Liver (tissue), 9 donors: ENCODE measurements around the gene SLC28A2. TPM values are rescaled to one million over a fixed set of nuclear protein-coding genes. Genes with fewer than 3 reads are reported as not detected.
"Not testable (repeated sequence)": the region's sequence is repeated elsewhere in the genome, so short reads cannot be mapped to it uniquely, and the experiment has no call there.

Source experiments
- DNase-seq: peaks from one replicate; pipeline ENCODE4 v3.0.0-alpha.2; 2017; ENCODE audit warnings: low spot score
- H3K27ac ChIP-seq, 2 donors: one replicate each; pipeline ENCODE4 v1.7.0; 2013; ENCODE audit warnings: inconsistent platforms in 2 of 2, low read length in 2 of 2, control low read depth in 1 of 2, low read depth in 1 of 2, mild to moderate bottlenecking in 1 of 2
- H3K27me3 ChIP-seq, 4 donors: one replicate each; pipeline versions ENCODE4 v1.6.1 to v1.7.0; 2013; ENCODE audit warnings: low read length in 3 of 4, inconsistent platforms in 1 of 4, mild to moderate bottlenecking in 1 of 4, moderate library complexity in 1 of 4; ENCODE audit not compliant: control insufficient read depth in 4 of 4, insufficient read depth in 4 of 4
- H3K36me3 ChIP-seq, 4 donors: one replicate each; pipeline versions ENCODE4 v1.6.1 to v1.7.0; 2013; ENCODE audit warnings: low read length in 3 of 4, mild to moderate bottlenecking in 3 of 4, low read depth in 1 of 4, moderate library complexity in 1 of 4; ENCODE audit not compliant: control insufficient read depth in 4 of 4, insufficient read depth in 3 of 4
- H3K4me1 ChIP-seq, 4 donors: one replicate each; pipeline versions ENCODE4 v1.6.1 to v1.7.0; 2013; ENCODE audit warnings: low read length in 3 of 4, mild to moderate bottlenecking in 3 of 4, moderate library complexity in 1 of 4; ENCODE audit not compliant: control insufficient read depth in 4 of 4, insufficient read depth in 4 of 4
- H3K4me3 ChIP-seq, 3 donors: one replicate each; pipeline versions ENCODE4 v1.6.1 to v1.7.0; 2013; ENCODE audit warnings: low read length in 3 of 3, control low read depth in 1 of 3, low read depth in 1 of 3, mild to moderate bottlenecking in 1 of 3
- H3K9ac ChIP-seq, 2 donors: one replicate each; pipeline ENCODE4 v1.7.0; 2013; ENCODE audit warnings: low read length in 2 of 2, mild to moderate bottlenecking in 2 of 2, moderate library complexity in 2 of 2, control low read depth in 1 of 2, low read depth in 1 of 2
- H3K9me3 ChIP-seq, 4 donors: one replicate each; pipeline versions ENCODE4 v1.6.1 to v1.7.0; 2013; ENCODE audit warnings: low read length in 3 of 4; ENCODE audit not compliant: control insufficient read depth in 4 of 4
- ATF3 ChIP-seq: IDR thresholded peaks from 2 replicates; pipeline ENCODE4 v1.6.1; 2016; ENCODE audit warnings: antibody characterized with exemption
- CTCF ChIP-seq: fragments of 150-350 bp; IDR thresholded peaks from 2 replicates; pipeline ENCODE4 v1.5.1; 2017; ENCODE audit warnings: improper control_type of control experiment, low read depth, low read length; ENCODE audit not compliant: missing input control
- EGR1 ChIP-seq, 2 donors: IDR thresholded peaks; 2 replicates each; pipeline ENCODE4 v1.6.1; 2016 to 2018; ENCODE audit warnings: antibody characterized with exemption in 2 of 2, low read depth in 2 of 2
- FOXA1 ChIP-seq: IDR thresholded peaks from 2 replicates; pipeline ENCODE4 v1.6.1; 2016; ENCODE audit warnings: antibody characterized with exemption
- FOXA2 ChIP-seq: IDR thresholded peaks from 2 replicates; pipeline ENCODE4 v1.6.1; 2016; ENCODE audit warnings: antibody characterized with exemption
- GABPA ChIP-seq, 2 donors: IDR thresholded peaks in 1 of 2; conservative IDR thresholded peaks in 1 of 2; 2 replicates each; pipeline ENCODE4 v1.6.1; 2016; ENCODE audit warnings: antibody characterized with exemption in 2 of 2, mild to moderate bottlenecking in 1 of 2, moderate library complexity in 1 of 2
- HNF4A ChIP-seq, 2 donors: conservative IDR thresholded peaks; 2 replicates each; pipeline ENCODE4 v1.6.1; 2016; ENCODE audit warnings: antibody characterized with exemption in 2 of 2, mild to moderate bottlenecking in 2 of 2
- HNF4G ChIP-seq: IDR thresholded peaks from 2 replicates; pipeline ENCODE4 v1.6.1; 2016; ENCODE audit warnings: antibody characterized with exemption
- JUND ChIP-seq, 2 donors: IDR thresholded peaks; 2 replicates each; pipeline ENCODE4 v1.6.1; 2016; ENCODE audit warnings: antibody characterized with exemption in 2 of 2
- MAX ChIP-seq: IDR thresholded peaks from 2 replicates; pipeline ENCODE4 v1.6.1; 2016; ENCODE audit warnings: antibody characterized with exemption
- NR2F2 ChIP-seq: IDR thresholded peaks from 2 replicates; pipeline ENCODE4 v1.6.1; 2016; ENCODE audit warnings: antibody characterized with exemption
- RAD21 ChIP-seq, 2 donors: IDR thresholded peaks; 2 replicates each; pipeline ENCODE4 v1.6.1; 2016; ENCODE audit warnings: antibody characterized with exemption in 2 of 2, mild to moderate bottlenecking in 2 of 2
- RXRA ChIP-seq, 2 donors: IDR thresholded peaks; 2 replicates each; pipeline ENCODE4 v1.6.1; 2017 to 2018; ENCODE audit warnings: antibody characterized with exemption in 2 of 2, mild to moderate bottlenecking in 1 of 2
- SP1 ChIP-seq: IDR thresholded peaks from 2 replicates; pipeline ENCODE4 v1.6.1; 2018; ENCODE audit warnings: antibody characterized with exemption, mild to moderate bottlenecking
- TAF1 ChIP-seq: conservative IDR thresholded peaks from 2 replicates; pipeline ENCODE4 v1.6.1; 2016; ENCODE audit warnings: antibody characterized with exemption, mild to moderate bottlenecking
- ZBTB33 ChIP-seq: IDR thresholded peaks from 2 replicates; pipeline ENCODE4 v1.6.1; 2016; ENCODE audit warnings: antibody characterized with exemption
- WGBS: extraction: QIAGEN DNeasy Blood & Tissue Kit; methylation state at CpG from one replicate; pipeline ENCODE4 v1.1.7; 2013; 5-methylcytosine and 5-hydroxymethylcytosine counted together
- polyA plus RNA-seq, 2 donors: library from polyadenylated mRNA; stranded (reverse) in 1 of 2; unstranded in 1 of 2; fragments of 200-250 nt in 1 of 2; fragments of >200 nt in 1 of 2; fragmentation: Nextera tagmentation in 1 of 2; extraction: Ambion mirVana in 1 of 2; gene quantifications; one replicate each; pipeline versions ENCODE4 v1.2.1 to v1.2.3, GENCODE V29; 2013 to 2015
- total RNA-seq, 2 donors: library from RNA; depleted of rRNA; stranded (reverse); fragments of >200 nt; gene quantifications; one replicate each; pipeline ENCODE4 v1.2.3, GENCODE V29; 2014
- donor health status: healthy.
- donor health status: healthy.
- donor health status: healthy.
- donor health status: healthy.
- donor health status: healthy.

Gene SLC28A2
- total and polyA plus RNA-seq, 4 donors: under 0.01 to 0.19 (median 0.02) TPM; not detected in 1

GRCh38 chr15:45234562-45235235 lies 17.3 kb upstream of the SLC28A2 start (continued):
- TF ChIP-seq CTCF (no peak), RAD21 (IDR thresholded peaks at IDR 0.05) (no peak), SP1 (no peak), EGR1 (IDR thresholded peaks at IDR 0.05; ENCODE audit: low read depth in 2 of 2) (no peak), FOXA1 (no peak)

- not testable (repeated sequence) for H3K36me3 ChIP-seq, H3K9ac ChIP-seq, DNase-seq, H3K27ac ChIP-seq, H3K4me3 ChIP-seq, H3K4me1 ChIP-seq, H3K27me3 ChIP-seq
- peaks cover 4 to 18% (median 6%) of the 10 kb centered on the region in 4 donors for H3K9me3 ChIP-seq
- WGBS: 68% methylated on average over 6 of the region's 6 CpGs
Measured at GRCh38 chr15:45236806-45237205, 15.2 kb upstream of the SLC28A2 start.

- Histone ChIP-seq H3K4me3 (no peak overlapping the region), H3K27ac (no peak overlapping the region), H3K4me1 (no peaks in the 10 kb centered on the region), H3K27me3 (no peaks in the 10 kb centered on the region), H3K36me3 (no peaks in the 10 kb centered on the region), H3K9ac (no peak overlapping the region), H3K9me3 (peaks cover 10 to 41% (median 14%) of the 10 kb centered on the region in 4 donors)
- TF ChIP-seq HNF4A (conservative IDR thresholded peaks at IDR 0.05) (no peak), ATF3 (no peak), MAX (no peak), RXRA (IDR thresholded peaks at IDR 0.05) (no peak), FOXA2 (no peak)
- DNase-seq: no peak
- 69% methylated on average over 9 of the region's 9 CpGs for WGBS
Measured at GRCh38 chr15:45242289-45242688, 9.7 kb upstream of the SLC28A2 start.

GRCh38 chr15:45249125-45249780 lies 2.8 kb upstream of the SLC28A2 start:
- Histone ChIP-seq H3K4me1 (no peaks in the 10 kb centered on the region), H3K9ac (no peak overlapping the region), H3K4me3 (no peak overlapping the region), H3K36me3 (no peaks in the 10 kb centered on the region), H3K27me3 (no peaks in the 10 kb centered on the region), H3K27ac (no peak overlapping the region), H3K9me3 (peaks cover 0 to 6% (median 2%) of the 10 kb centered on the region in 4 donors)
- 90% methylated on average over 4 of the region's 4 CpGs for WGBS
- no peak for DNase-seq
- TF ChIP-seq ATF3 (no peak), GABPA (IDR thresholded peaks at IDR 0.05 in 1 of 2, conservative IDR thresholded peaks at IDR 0.05 in 1 of 2) (no peak), TAF1 (no peak), ZBTB33 (no peak), JUND (IDR thresholded peaks at IDR 0.05) (no peak), SP1 (no peak), HNF4A (conservative IDR thresholded peaks at IDR 0.05) (no peak), RXRA (IDR thresholded peaks at IDR 0.05) (no peak), MAX (no peak), NR2F2 (no peak), HNF4G (no peak), EGR1 (IDR thresholded peaks at IDR 0.05; ENCODE audit: low read depth in 2 of 2) (no peak), FOXA1 (no peak)
